HG03457 (cell line): ENCODE results near the gene AK9.

Experiments
- ATAC-seq: cut with Tn5 transposase; IDR thresholded peaks from one replicate; pipeline ENCODE4 v1.9.1; 2021; ENCODE audit warnings: moderate number of reproducible peaks; ENCODE audit not compliant: unreplicated experiment

AK9 gene

GRCh38 chr6:109485266-109485935, 205.6 kb downstream of the AK9 start:
- ATAC-seq: no peak

- ATAC-seq: no peak
These were observed 206.9 kb downstream of the AK9 start for GRCh38 chr6:109484122-109484521.

- no peak for ATAC-seq
These were observed 207.3 kb downstream of the AK9 start for GRCh38 chr6:109483735-109484057.

GRCh38 chr6:109482905-109483734, 207.9 kb downstream of the AK9 start, which contains the start of gene ZBTB24:
ZBTB24 (minus strand) TSS chr6:109483219; CDS start chr6:109482026, 1,193 bp downstream.
- ATAC-seq: peak; percentile 75

GRCh38 chr6:109480993-109481480, 210.0 kb downstream of the AK9 start:
- ATAC-seq: no peak

- no peak for ATAC-seq
These were observed 212.0 kb downstream of the AK9 start for GRCh38 chr6:109478841-109479624.

GRCh38 chr6:109478222-109478805, 212.7 kb downstream of the AK9 start:
- no peak for ATAC-seq

GRCh38 chr6:109477725-109478124, 213.3 kb downstream of the AK9 start:
- ATAC-seq: peak; percentile 44

- no peak for ATAC-seq
These were observed 213.8 kb downstream of the AK9 start for GRCh38 chr6:109477184-109477583.

- ATAC-seq: no peak
These were observed 215.4 kb downstream of the AK9 start for GRCh38 chr6:109475625-109476024.

- no peak for ATAC-seq
These were observed 216.0 kb downstream of the AK9 start for GRCh38 chr6:109474995-109475394.

GRCh38 chr6:109473120-109473519, 217.9 kb downstream of the AK9 start:
- no peak for ATAC-seq

GRCh38 chr6:109472132-109472995, 218.6 kb downstream of the AK9 start:
- ATAC-seq: no peak

GRCh38 chr6:109471105-109471810, 219.7 kb downstream of the AK9 start:
- no peak for ATAC-seq

- no peak for ATAC-seq
These were observed 221.3 kb downstream of the AK9 start for GRCh38 chr6:109469591-109470189.

- no peak for ATAC-seq
These were observed 223.3 kb downstream of the AK9 start for GRCh38 chr6:109467696-109468095.

- no peak for ATAC-seq
These were observed 224.6 kb downstream of the AK9 start for GRCh38 chr6:109466212-109466923.

GRCh38 chr6:109465772-109466171, 225.2 kb downstream of the AK9 start:
- no peak for ATAC-seq
